SK-N-SH treated with all-trans-retinoic acid at 6 μM for 48 hours (cell line): ENCODE measurements around the gene LRRC38.

Experiments
- ATAC-seq: fragments of 200-7000 bp; cut with Tn5 transposase; 3 replicates; pipeline ENCODE4 v1.9.1; 2020; ENCODE audit warnings: mild to moderate bottlenecking, moderate library complexity
- ARNTL ChIP-seq: fragments of 450-650 bp; formaldehyde crosslinking; IDR thresholded peaks from 2 replicates; pipeline ENCODE4 v1.5.0; 2020; ENCODE audit warnings: low read depth, mild to moderate bottlenecking, moderate library complexity, borderline replicate concordance
- BACH2 ChIP-seq: fragments of 250-450 bp; sonication (Bioruptor Pico); IDR thresholded peaks from 2 replicates; pipeline ENCODE4 v1.9.0; 2021; ENCODE audit warnings: mild to moderate bottlenecking, borderline replicate concordance
- CREB5 ChIP-seq: fragments of 250-450 bp; sonication (Bioruptor Pico); IDR thresholded peaks from 2 replicates; pipeline ENCODE4 v1.5.1; 2020; ENCODE audit warnings: low read depth, mild to moderate bottlenecking, moderate library complexity
- CSDC2 ChIP-seq: fragments of 250-450 bp; sonication (Bioruptor Pico); IDR thresholded peaks from 2 replicates; pipeline ENCODE4 v1.5.0; 2020; ENCODE audit warnings: mild to moderate bottlenecking, moderate library complexity
- CSRNP3 ChIP-seq: fragments of 250-450 bp; sonication (Bioruptor Pico); IDR thresholded peaks from 2 replicates; pipeline ENCODE4 v1.5.1; 2021; ENCODE audit warnings: mild to moderate bottlenecking, moderate library complexity
- ESRRG ChIP-seq: fragments of 250-450 bp; sonication (Bioruptor Pico); IDR thresholded peaks from 2 replicates; pipeline ENCODE4 v1.6.1; 2021; ENCODE audit warnings: mild to moderate bottlenecking
- GLIS3 ChIP-seq: fragments of 250-450 bp; sonication (Bioruptor Pico); IDR thresholded peaks from 2 replicates; pipeline ENCODE4 v1.5.0; 2020; ENCODE audit warnings: mild to moderate bottlenecking, moderate library complexity
- ISL1 ChIP-seq: fragments of 250-450 bp; sonication (Bioruptor Pico); IDR thresholded peaks from 2 replicates; pipeline ENCODE4 v2.1.2; 2022; ENCODE audit warnings: mild to moderate bottlenecking, moderate library complexity
- OSR1 ChIP-seq: fragments of 250-450 bp; sonication (Bioruptor Pico); IDR thresholded peaks from 2 replicates; pipeline ENCODE4 v1.8.0; 2022; ENCODE audit warnings: moderate library complexity, mild to moderate bottlenecking, inconsistent platforms
- PATZ1 ChIP-seq: fragments of 250-450 bp; sonication (Bioruptor Pico); IDR thresholded peaks from 2 replicates; pipeline ENCODE4 v1.8.0; 2020; ENCODE audit warnings: mild to moderate bottlenecking, moderate library complexity, borderline replicate concordance
- POU6F1 ChIP-seq: fragments of 250-450 bp; sonication (Bioruptor Pico); IDR thresholded peaks from 2 replicates; pipeline ENCODE4 v1.8.0; 2021; ENCODE audit warnings: low read depth, mild to moderate bottlenecking, moderate library complexity, borderline replicate concordance
- PPARA ChIP-seq: fragments of 250-450 bp; sonication (Bioruptor Pico); IDR thresholded peaks from 2 replicates; pipeline ENCODE4 v1.5.0; 2020; ENCODE audit warnings: mild to moderate bottlenecking, borderline replicate concordance
- RARB ChIP-seq: fragments of 250-450 bp; sonication (Bioruptor Pico); IDR thresholded peaks from 2 replicates; pipeline ENCODE4 v1.8.0; 2021; ENCODE audit warnings: mild to moderate bottlenecking, moderate library complexity
- SNAI2 ChIP-seq: fragments of 250-450 bp; sonication (Bioruptor Pico); IDR thresholded peaks from 2 replicates; pipeline ENCODE4 v1.5.0; 2020; ENCODE audit warnings: mild to moderate bottlenecking, moderate library complexity
- TCF4 ChIP-seq: fragments of 250-450 bp; sonication (Bioruptor Pico); IDR thresholded peaks from 2 replicates; pipeline ENCODE4 v1.8.0; 2021; ENCODE audit warnings: mild to moderate bottlenecking, moderate library complexity, borderline replicate concordance
- TOX ChIP-seq: fragments of 250-450 bp; sonication (Bioruptor Pico); IDR thresholded peaks from 2 replicates; pipeline ENCODE4 v1.8.0; 2021; ENCODE audit warnings: mild to moderate bottlenecking, moderate library complexity, borderline replicate concordance
- ZC3H10 ChIP-seq: fragments of 250-450 bp; sonication (Bioruptor Pico); IDR thresholded peaks from 2 replicates; pipeline ENCODE4 v1.5.1; 2021; ENCODE audit warnings: mild to moderate bottlenecking, moderate library complexity
- ZFP30 ChIP-seq: fragments of 450-650 bp; formaldehyde crosslinking; IDR thresholded peaks from 2 replicates; pipeline ENCODE4 v1.5.0; 2022; ENCODE audit warnings: mild to moderate bottlenecking, moderate library complexity
- ZNF565 ChIP-seq: fragments of 450-650 bp; formaldehyde crosslinking; conservative IDR thresholded peaks from 2 replicates; pipeline ENCODE4 v1.5.0; 2020; ENCODE audit warnings: low read depth, mild to moderate bottlenecking, moderate library complexity
- ZNF70 ChIP-seq: fragments of 450-650 bp; formaldehyde crosslinking; IDR thresholded peaks from 2 replicates; pipeline ENCODE4 v1.5.0; 2020; ENCODE audit warnings: mild to moderate bottlenecking, moderate library complexity

The LRRC38 gene

GRCh38 chr1:13548281-13548680 is 34.5 kb upstream of the LRRC38 start (continued):
- no peak for TF ChIP-seq POU6F1 (CRISPR knock-in tag)
- no peak for TF ChIP-seq BACH2

GRCh38 chr1:13546791-13547190 is 33.0 kb upstream of the LRRC38 start:
- TF ChIP-seq ESRRG (CRISPR knock-in tag), result no peak
- TF ChIP-seq CSRNP3 (CRISPR knock-in tag), result no peak
- no peak for TF ChIP-seq GLIS3

GRCh38 chr1:13544221-13544556 is 30.4 kb upstream of the LRRC38 start:
- no peak for TF ChIP-seq CREB5 (CRISPR knock-in tag)
- no peak for TF ChIP-seq POU6F1 (CRISPR knock-in tag)
- TF ChIP-seq CSRNP3 (CRISPR knock-in tag), result no peak
- no peak for TF ChIP-seq PPARA (CRISPR knock-in tag)
- TF ChIP-seq ARNTL (CRISPR knock-in tag), result no peak
- peak; percentile 20; the same call in 2 of the 3 replicates for ATAC-seq

More at GRCh38 chr1:13546791-13547190, 33.0 kb upstream of the LRRC38 start:
- no peak for ATAC-seq

- TF ChIP-seq CREB5 (CRISPR knock-in tag), result no peak
- no peak for TF ChIP-seq TOX (CRISPR knock-in tag)
- no peak for TF ChIP-seq CSDC2 (CRISPR knock-in tag)
- no peak for TF ChIP-seq GLIS3
- no peak for TF ChIP-seq BACH2
- TF ChIP-seq TCF4 (CRISPR knock-in tag), result no peak
- no peak for TF ChIP-seq POU6F1 (CRISPR knock-in tag)
- TF ChIP-seq PATZ1 (CRISPR knock-in tag), result no peak
- no peak for TF ChIP-seq RARB (CRISPR knock-in tag)
- no peak for TF ChIP-seq ESRRG (CRISPR knock-in tag)
- TF ChIP-seq ISL1, result no peak
- TF ChIP-seq PPARA (CRISPR knock-in tag), result no peak
- TF ChIP-seq SNAI2 (CRISPR knock-in tag), result no peak
- no peak for TF ChIP-seq ARNTL (CRISPR knock-in tag)
- TF ChIP-seq ZFP30 (CRISPR knock-in tag), result no peak
- TF ChIP-seq CSRNP3 (CRISPR knock-in tag), result no peak
- TF ChIP-seq ZNF565 (CRISPR knock-in tag), result no peak
- TF ChIP-seq OSR1, result no peak
- no peak for TF ChIP-seq ZNF70 (CRISPR knock-in tag)
- no peak for TF ChIP-seq ZC3H10
- ATAC-seq, result peak; percentile 86
These were observed 29.8 kb upstream of the LRRC38 start for GRCh38 chr1:13543451-13544220.
